Measurements from ENCODE around the gene CSHL1. TPM values are rescaled to one million over a fixed set of nuclear protein-coding genes. Genes with fewer than 3 reads are reported as not detected.

The CSHL1 gene
- total RNA-seq, 1 donor from 2014 or later = not detected

DNA sequence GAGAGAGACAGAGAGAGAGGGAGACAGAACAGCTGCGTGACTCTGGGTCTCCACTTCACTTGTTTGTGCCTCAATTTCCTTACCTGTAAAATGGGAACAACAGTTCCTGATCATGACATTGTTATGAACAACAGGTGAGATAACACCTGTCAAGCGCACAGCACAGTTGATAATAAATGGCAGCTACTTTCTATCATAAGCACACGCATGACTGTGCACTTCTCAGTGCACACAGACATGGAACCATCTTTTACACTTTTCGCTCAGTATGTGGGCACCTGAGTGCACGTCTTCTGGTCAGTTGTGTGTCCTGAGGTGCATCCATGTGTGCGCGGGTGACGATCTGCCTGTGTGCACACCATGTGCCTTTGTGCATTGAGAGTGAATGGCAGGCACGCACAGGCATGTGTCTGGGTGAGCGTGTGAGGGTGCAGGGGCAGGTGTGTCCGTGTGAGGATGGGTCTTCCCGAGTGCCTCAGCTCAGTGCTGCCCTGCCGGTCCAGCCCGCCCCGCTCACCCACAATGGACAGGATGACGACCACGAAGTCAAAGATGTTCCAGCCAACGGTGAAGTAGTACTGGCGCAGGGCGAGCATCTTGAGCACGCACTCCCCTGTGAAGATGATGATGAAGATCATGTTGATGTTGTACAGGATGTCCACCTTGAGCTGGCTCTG is 31.4 kb upstream of the CSHL1 start:
- no peak for DNase-seq
- Histone ChIP-seq H3K4me3 (no peak overlapping the region), H3K9me3 (no peaks in the 10 kb centered on the region), H3K27me3 (ENCODE audit: low read depth) (no peaks in the 10 kb centered on the region), H3K4me1 (peaks cover 12% of the 10 kb centered on the region), H3K27ac (no peak overlapping the region), H3K36me3 (no peaks in the 10 kb centered on the region)
- TF ChIP-seq, protein P1, sequence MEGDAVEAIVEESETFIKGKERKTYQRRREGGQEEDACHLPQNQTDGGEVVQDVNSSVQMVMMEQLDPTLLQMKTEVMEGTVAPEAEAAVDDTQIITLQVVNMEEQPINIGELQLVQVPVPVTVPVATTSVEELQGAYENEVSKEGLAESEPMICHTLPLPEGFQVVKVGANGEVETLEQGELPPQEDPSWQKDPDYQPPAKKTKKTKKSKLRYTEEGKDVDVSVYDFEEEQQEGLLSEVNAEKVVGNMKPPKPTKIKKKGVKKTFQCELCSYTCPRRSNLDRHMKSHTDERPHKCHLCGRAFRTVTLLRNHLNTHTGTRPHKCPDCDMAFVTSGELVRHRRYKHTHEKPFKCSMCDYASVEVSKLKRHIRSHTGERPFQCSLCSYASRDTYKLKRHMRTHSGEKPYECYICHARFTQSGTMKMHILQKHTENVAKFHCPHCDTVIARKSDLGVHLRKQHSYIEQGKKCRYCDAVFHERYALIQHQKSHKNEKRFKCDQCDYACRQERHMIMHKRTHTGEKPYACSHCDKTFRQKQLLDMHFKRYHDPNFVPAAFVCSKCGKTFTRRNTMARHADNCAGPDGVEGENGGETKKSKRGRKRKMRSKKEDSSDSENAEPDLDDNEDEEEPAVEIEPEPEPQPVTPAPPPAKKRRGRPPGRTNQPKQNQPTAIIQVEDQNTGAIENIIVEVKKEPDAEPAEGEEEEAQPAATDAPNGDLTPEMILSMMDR (IDR thresholded peaks at IDR 0.05) = no peak
- no peak for ATAC-seq
- intact Hi-C loops (cut with DNase I) = no loop called here

DNA sequence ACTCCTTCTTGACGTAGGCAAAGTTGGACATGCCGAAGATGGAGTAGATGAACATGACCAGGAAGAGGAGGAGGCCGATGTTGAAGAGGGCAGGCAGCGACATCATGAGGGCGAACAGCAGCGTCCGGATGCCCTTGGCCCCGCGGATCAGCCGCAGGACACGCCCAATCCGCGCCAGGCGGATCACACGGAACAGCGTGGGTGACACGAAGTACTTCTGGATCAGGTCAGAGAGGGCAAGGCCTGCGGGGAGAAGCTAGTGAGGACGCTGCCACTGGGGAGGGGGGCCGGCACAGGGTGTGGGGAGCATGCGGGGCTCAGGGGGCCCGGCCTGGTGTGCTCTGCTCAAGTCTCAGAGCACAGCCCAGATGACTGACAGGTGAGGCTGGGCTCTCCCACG is 30.7 kb upstream of the CSHL1 start:
- Histone ChIP-seq H3K27ac (no peak overlapping the region), H3K36me3 (no peaks in the 10 kb centered on the region), H3K4me1 (peaks cover 9% of the 10 kb centered on the region), H3K9me3 (no peaks in the 10 kb centered on the region), H3K4me3 (no peak overlapping the region), H3K27me3 (ENCODE audit: low read depth) (no peaks in the 10 kb centered on the region)
- no peak for ATAC-seq
- DNase-seq = no peak
- intact Hi-C loops (cut with DNase I) = no loop called here
- TF ChIP-seq, protein P1 (IDR thresholded peaks at IDR 0.05) = no peak

DNA sequence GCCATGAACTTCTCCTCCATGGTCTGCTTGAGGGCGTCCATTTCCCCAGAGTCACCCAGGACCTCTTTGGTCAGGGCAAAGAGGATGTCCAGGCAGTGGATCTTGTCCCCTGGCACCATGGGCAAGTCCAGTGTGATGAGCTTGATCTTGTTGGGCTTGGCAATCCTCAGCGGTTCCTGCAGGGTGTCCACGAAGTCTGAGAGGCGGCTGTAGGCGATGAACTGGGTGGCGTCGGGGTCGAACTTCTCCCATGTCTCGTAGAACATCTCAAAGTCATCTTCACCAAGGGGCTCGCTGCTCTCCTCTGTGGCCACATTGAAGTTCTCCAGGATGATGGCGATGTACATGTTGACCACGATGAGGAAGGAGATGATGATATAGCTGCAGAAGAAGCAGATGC is 30.1 kb upstream of the CSHL1 start:
- TF ChIP-seq, protein P1 (IDR thresholded peaks at IDR 0.05) = no peak
- Histone ChIP-seq H3K9me3 (no peaks in the 10 kb centered on the region), H3K27ac (no peak overlapping the region), H3K4me3 (no peak overlapping the region), H3K4me1 (peaks cover 3% of the 10 kb centered on the region), H3K27me3 (ENCODE audit: low read depth) (no peaks in the 10 kb centered on the region), H3K36me3 (no peaks in the 10 kb centered on the region)
- ATAC-seq (no peak), DNase-seq (no peak)
- intact Hi-C loops (cut with DNase I) = no loop called here

DNA sequence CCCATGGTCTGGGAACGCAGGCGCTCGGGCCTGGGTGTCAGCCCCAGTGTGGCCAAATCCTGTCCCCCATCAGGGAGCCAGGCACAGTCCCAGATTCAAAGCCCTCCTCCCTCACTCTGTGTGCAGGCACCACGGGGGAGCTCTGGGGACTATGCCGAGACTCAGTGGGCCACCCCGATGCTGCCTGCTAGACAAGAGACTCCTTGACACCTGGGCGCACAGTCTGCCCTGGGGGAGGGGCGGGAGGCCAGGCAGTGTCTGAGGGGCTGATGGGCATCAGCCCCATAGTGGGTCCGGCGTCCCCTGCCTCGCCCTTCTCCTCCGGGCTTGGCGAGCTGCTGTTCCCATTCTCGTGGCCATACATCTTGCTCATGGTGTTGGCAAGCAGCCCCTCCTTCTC is 29.5 kb upstream of the CSHL1 start:
- no peaks in the 10 kb centered on the region for H3K4me1 ChIP-seq
- intact Hi-C loops (cut with DNase I) = no loop called here
- H3K9me3 ChIP-seq = no peaks in the 10 kb centered on the region
- DNase-seq = no peak
- H3K27me3 ChIP-seq (ENCODE audit: low read depth) = no peaks in the 10 kb centered on the region
- H3K4me3 ChIP-seq = no peak overlapping the region
- H3K36me3 ChIP-seq = no peaks in the 10 kb centered on the region
- TF ChIP-seq, protein P1 (IDR thresholded peaks at IDR 0.05) = no peak
- ATAC-seq = no peak
- no peak overlapping the region for H3K27ac ChIP-seq

DNA sequence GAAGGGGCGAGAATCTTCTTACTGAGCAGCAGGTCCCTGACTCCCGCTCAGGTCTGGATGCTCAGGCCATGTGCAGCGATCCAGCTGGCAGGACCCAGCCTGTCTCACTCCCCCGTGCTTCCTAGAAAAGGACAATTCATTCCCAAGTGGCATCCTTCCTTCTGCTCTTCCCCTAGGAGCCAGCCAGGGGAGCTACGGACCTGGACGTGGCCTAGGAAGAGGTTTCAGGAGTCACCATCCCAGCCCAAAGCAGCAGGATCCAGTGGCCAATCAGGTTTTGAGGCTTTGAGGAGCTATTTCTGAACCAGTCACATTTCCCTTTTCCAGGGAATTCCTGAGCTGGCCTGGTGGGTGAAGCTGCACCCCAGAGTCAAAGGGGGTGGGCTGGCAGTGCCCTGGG is 28.8 kb upstream of the CSHL1 start:
- H3K27ac ChIP-seq = no peak overlapping the region
- no peaks in the 10 kb centered on the region for H3K36me3 ChIP-seq
- DNase-seq = no peak
- H3K9me3 ChIP-seq = no peaks in the 10 kb centered on the region
- H3K4me1 ChIP-seq = no peaks in the 10 kb centered on the region
- TF ChIP-seq, protein P1 (IDR thresholded peaks at IDR 0.05) = no peak
- no peak overlapping the region for H3K4me3 ChIP-seq
- intact Hi-C loops (cut with DNase I) = no loop called here
- no peak for ATAC-seq
- no peaks in the 10 kb centered on the region for H3K27me3 ChIP-seq (ENCODE audit: low read depth)
